Breast epithelium (tissue), 4 donors: ENCODE results near the gene DNASE1L3. TPM values are rescaled to one million over a fixed set of nuclear protein-coding genes. Genes with fewer than 3 reads are reported as not detected.
A peak's percentile ranks its signal among the peaks of the same experiment; 100 is the strongest.

ENCODE experiments used
- DNase-seq, 2 donors: peaks; one replicate each; pipeline ENCODE4 v3.0.0-alpha.2; 2019; ENCODE audit warnings: low spot score in 2 of 2
- H3K27ac ChIP-seq, 2 donors: fragments of 200-600 bp; sonication (generic) in 1 of 2; one replicate each; pipeline ENCODE4 v1.5.1; 2016 to 2019; ENCODE audit warnings: mild to moderate bottlenecking in 1 of 2
- H3K27me3 ChIP-seq, 2 donors: fragments of 200-600 bp; sonication (generic) in 1 of 2; one replicate each; pipeline versions ENCODE4 v1.5.1 to v1.6.0; 2017 to 2019; ENCODE audit warnings: control low read depth in 1 of 2, mild to moderate bottlenecking in 1 of 2
- H3K36me3 ChIP-seq: fragments of 200-600 bp; one replicate; pipeline ENCODE4 v1.5.1; 2019
- H3K4me1 ChIP-seq, 2 donors: fragments of 200-600 bp; sonication (generic); one replicate each; pipeline ENCODE4 v1.5.1; 2016 to 2019; ENCODE audit warnings: control low read depth in 1 of 2
- H3K4me3 ChIP-seq, 3 donors: fragments of 200-600 bp; sonication (generic); 1 replicate in 2 of 3; 2 replicates in 1 of 3; pipeline ENCODE4 v1.5.1; 2016 to 2019; ENCODE audit warnings: mild to moderate bottlenecking in 3 of 3, moderate library complexity in 2 of 3
- H3K9me3 ChIP-seq, 2 donors: fragments of 200-600 bp; sonication (generic) in 1 of 2; one replicate each; pipeline ENCODE4 v1.5.1; 2016 to 2019; ENCODE audit warnings: control low read depth in 1 of 2
- CTCF ChIP-seq, 3 donors: fragments of 450-650 bp; IDR thresholded peaks; one replicate each; pipeline ENCODE4 v1.5.1; 2016 to 2017; ENCODE audit warnings: antibody characterized with exemption in 3 of 3, mild to moderate bottlenecking in 3 of 3, moderate library complexity in 3 of 3
- POLR2A ChIP-seq: fragments of 450-650 bp; IDR thresholded peaks from one replicate; pipeline ENCODE4 v1.6.1; 2016; ENCODE audit warnings: antibody characterized with exemption, mild to moderate bottlenecking, moderate library complexity
- POLR2AphosphoS5 ChIP-seq, 3 donors: sonication (generic); formaldehyde crosslinking; IDR thresholded peaks; one replicate each; pipeline ENCODE4 v1.6.1; 2017; ENCODE audit warnings: antibody characterized with exemption in 3 of 3
- intact Hi-C: fragments of 100-400 bp; cut with DNase I; formaldehyde crosslinking; loops from one replicate; pipeline ENCODE4 v1.15.1; 2023; ENCODE audit warnings: low total_unique reads
- total RNA-seq, 3 donors: library from RNA; depleted of rRNA; stranded (reverse); fragments of >200 nt; gene quantifications; one replicate each; pipeline ENCODE4 v1.1.0, GENCODE V29; 2016

The DNASE1L3 gene
- 1 to 10 TPM in 2 of 3 donors, under 1 TPM in 1; 0.44 to 9.2 (median 5.6) TPM for total RNA-seq

GRCh38 chr3:58210761-58211460, at the start of gene DNASE1L3:
Gene DNASE1L3 (minus strand): TSS chr3:58210972. CDS start chr3:58210906, 66 bp downstream.
- Histone ChIP-seq H3K9me3 (no peaks in the 10 kb centered on the region), H3K4me3 (no peak within 1 kb of the TSS), H3K27me3 (no peaks in the 10 kb centered on the region), H3K4me1 (no peaks in the 10 kb centered on the region), H3K36me3 (no peaks in the 10 kb centered on the region), H3K27ac (peak within 1 kb of the TSS in 1 of 2 donors; percentile 4)
- DNase-seq = no peak
- intact Hi-C loops = no loop called here
- TF ChIP-seq CTCF (IDR thresholded peaks at IDR 0.05) (no peak), POLR2AphosphoS5 (IDR thresholded peaks at IDR 0.05) (peak in 1 of 3 donors; percentile 13)

- intact Hi-C loops = no loop called here
- Histone ChIP-seq H3K4me3 (no peak overlapping the region), H3K27ac (no peak overlapping the region)
These were observed 49.5 kb upstream of the DNASE1L3 start for GRCh38 chr3:58260261-58260731.

GRCh38 chr3:58258392-58259055, 47.8 kb upstream of the DNASE1L3 start:
- H3K4me1 ChIP-seq = no peaks in the 10 kb centered on the region
- no peak overlapping the region for H3K4me3 ChIP-seq
- TF ChIP-seq POLR2A (no peak), POLR2AphosphoS5 (IDR thresholded peaks at IDR 0.05) (no peak), CTCF (IDR thresholded peaks at IDR 0.05) (no peak)
- DNase-seq = no peak
- intact Hi-C loops = no loop called here
- no peaks in the 10 kb centered on the region for H3K9me3 ChIP-seq
- H3K36me3 ChIP-seq = no peaks in the 10 kb centered on the region
- H3K27ac ChIP-seq = no peak overlapping the region
- no peaks in the 10 kb centered on the region for H3K27me3 ChIP-seq

More at GRCh38 chr3:58260261-58260731, 49.5 kb upstream of the DNASE1L3 start:
- Histone ChIP-seq H3K27me3 (no peaks in the 10 kb centered on the region), H3K9me3 (no peaks in the 10 kb centered on the region), H3K36me3 (no peaks in the 10 kb centered on the region), H3K4me1 (no peaks in the 10 kb centered on the region)
- no peak for TF ChIP-seq POLR2AphosphoS5 (IDR thresholded peaks at IDR 0.05)
- TF ChIP-seq CTCF (IDR thresholded peaks at IDR 0.05) = no peak
- no peak for TF ChIP-seq POLR2A
- DNase-seq = no peak

- intact Hi-C loops = no loop called here
- no peaks in the 10 kb centered on the region for H3K27me3 ChIP-seq
- TF ChIP-seq POLR2A (no peak), POLR2AphosphoS5 (IDR thresholded peaks at IDR 0.05) (no peak), CTCF (IDR thresholded peaks at IDR 0.05) (no peak)
- H3K36me3 ChIP-seq = no peaks in the 10 kb centered on the region
- no peak for DNase-seq
- no peak overlapping the region for H3K4me3 ChIP-seq
- no peaks in the 10 kb centered on the region for H3K9me3 ChIP-seq
- H3K27ac ChIP-seq = no peak overlapping the region
- no peaks in the 10 kb centered on the region for H3K4me1 ChIP-seq
These were observed 45.7 kb upstream of the DNASE1L3 start for GRCh38 chr3:58256511-58256910.

GRCh38 chr3:58256061-58256460, 45.3 kb upstream of the DNASE1L3 start:
- intact Hi-C loops = no loop called here
- DNase-seq = no peak
- Histone ChIP-seq H3K4me3 (no peak overlapping the region), H3K27me3 (no peaks in the 10 kb centered on the region), H3K27ac (no peak overlapping the region), H3K4me1 (no peaks in the 10 kb centered on the region), H3K36me3 (no peaks in the 10 kb centered on the region), H3K9me3 (no peaks in the 10 kb centered on the region)
- no peak for TF ChIP-seq POLR2AphosphoS5 (IDR thresholded peaks at IDR 0.05)
- no peak for TF ChIP-seq CTCF (IDR thresholded peaks at IDR 0.05)
- TF ChIP-seq POLR2A = no peak
